ENCODE measurements around the gene CD6. TPM values are rescaled to one million over a fixed set of nuclear protein-coding genes. Genes with fewer than 3 reads are reported as not detected.

CD6 gene
- total and polyA plus RNA-seq, 12 donors: 0.22 to 8.4 (median 2.1) TPM

- Histone ChIP-seq H3K27ac (no peak overlapping the region), H3K9me3 (replicated peaks in 1 of 3) (no peaks in the 10 kb centered on the region), H3K4me1 (replicated peaks in 1 of 2) (no peaks in the 10 kb centered on the region), H3K27me3 (peaks cover 4% of the 10 kb centered on the region), H3K4me3 (no peak overlapping the region), H3K36me3 (replicated peaks in 1 of 2) (peaks cover 0 to 5% of the 10 kb centered on the region in 2 donors)
- 81 to 90% (median 85%) methylated on average over 6 to 15 of the region's 15 CpGs for WGBS, 4 donors
- intact Hi-C loops (cut with DNase I): no loop called here
- TF ChIP-seq POLR2A (IDR thresholded peaks at IDR 0.05) (no peak), CTCF (IDR thresholded peaks at IDR 0.05) (no peak)
- no peak for DNase-seq
These were observed 24.7 kb upstream of the CD6 start for GRCh38 chr11:60946601-60947264.

GRCh38 chr11:60947700-60948099, 23.8 kb upstream of the CD6 start:
- peaks cover 4% of the 10 kb centered on the region for H3K27me3 ChIP-seq
- H3K4me3 ChIP-seq: no peak overlapping the region
- H3K4me1 ChIP-seq (replicated peaks in 1 of 2): no peaks in the 10 kb centered on the region
- peaks cover 0 to 5% of the 10 kb centered on the region in 2 donors for H3K36me3 ChIP-seq (replicated peaks in 1 of 2)
- DNase-seq: no peak
- H3K9me3 ChIP-seq (replicated peaks in 1 of 3): no peaks in the 10 kb centered on the region
- 50 to 52% (median 52%) methylated on average over 2 of the region's 2 CpGs for WGBS, 4 donors
- intact Hi-C loops (cut with DNase I): no loop called here
- no peak overlapping the region for H3K27ac ChIP-seq
- TF ChIP-seq CTCF (IDR thresholded peaks at IDR 0.05) (no peak), POLR2A (IDR thresholded peaks at IDR 0.05) (no peak)

GRCh38 chr11:60948250-60948649, 23.2 kb upstream of the CD6 start:
- Histone ChIP-seq H3K4me3 (no peak overlapping the region), H3K27me3 (peaks cover 4% of the 10 kb centered on the region), H3K4me1 (replicated peaks in 1 of 2) (no peaks in the 10 kb centered on the region), H3K9me3 (replicated peaks in 1 of 3) (no peaks in the 10 kb centered on the region), H3K36me3 (replicated peaks in 1 of 2) (peaks cover 0 to 5% of the 10 kb centered on the region in 2 donors), H3K27ac (no peak overlapping the region)
- intact Hi-C loops (cut with DNase I): no loop called here
- 81 to 85% (median 83%) methylated on average over 4 to 5 of the region's 5 CpGs for WGBS, 4 donors
- DNase-seq: no peak
- TF ChIP-seq POLR2A (IDR thresholded peaks at IDR 0.05): no peak
- no peak for TF ChIP-seq CTCF (IDR thresholded peaks at IDR 0.05)

- TF ChIP-seq CTCF (IDR thresholded peaks at IDR 0.05): no peak
- TF ChIP-seq POLR2A (IDR thresholded peaks at IDR 0.05): no peak
- Histone ChIP-seq H3K27me3 (peaks cover 4% of the 10 kb centered on the region), H3K9me3 (replicated peaks in 1 of 3) (no peaks in the 10 kb centered on the region), H3K36me3 (replicated peaks in 1 of 2) (peaks cover 0 to 5% of the 10 kb centered on the region in 2 donors), H3K4me1 (replicated peaks in 1 of 2) (no peaks in the 10 kb centered on the region), H3K27ac (no peak overlapping the region), H3K4me3 (peak overlapping the region in 1 of 4 donors; percentile 62)
- WGBS, 4 donors: 71 to 78% (median 75%) methylated on average over 4 to 6 of the region's 6 CpGs
- DNase-seq: no peak
- intact Hi-C loops (cut with DNase I): no loop called here
These were observed 21.5 kb upstream of the CD6 start for GRCh38 chr11:60950024-60950423.
